HT1080 (cell line): ENCODE data around the gene DLGAP4. TPM values are rescaled to one million over a fixed set of nuclear protein-coding genes. Genes with fewer than 3 reads are reported as not detected.
"Not testable (repeated sequence)": the region's sequence is repeated elsewhere in the genome, so short reads cannot be mapped to it uniquely, and the experiment has no call there.

Experiments used
- DNase-seq: peaks from one replicate; pipeline ENCODE4 v3.0.0-alpha.2; 2015; ENCODE audit warnings: low read depth
- total RNA-seq: library from RNA; depleted of rRNA; stranded (reverse); fragments of >200 nt; shearing (Covaris generic); gene quantifications from 2 replicates; pipeline ENCODE4 v1.2.3, GENCODE V29; 2014

DLGAP4 gene
- total RNA-seq, 1 experiment from 2014 or later: 21.4 TPM

GRCh38 chr20:36493051-36493800 lies 187.1 kb downstream of the DLGAP4 start:
- no peak for DNase-seq

GRCh38 chr20:36493801-36494114 lies 187.6 kb downstream of the DLGAP4 start:
- peak; percentile 61 for DNase-seq

- DNase-seq: no peak
Measured at GRCh38 chr20:36496707-36497669, 190.8 kb downstream of the DLGAP4 start.

GRCh38 chr20:36497856-36498255 lies 191.7 kb downstream of the DLGAP4 start:
- no peak for DNase-seq

- DNase-seq: no peak
Measured at GRCh38 chr20:36498386-36499179, 192.4 kb downstream of the DLGAP4 start.

- no peak for DNase-seq
Measured at GRCh38 chr20:36499211-36499610, 193.1 kb downstream of the DLGAP4 start.

GRCh38 chr20:36499723-36500501 lies 193.8 kb downstream of the DLGAP4 start:
- DNase-seq: peak; percentile 49

- DNase-seq: no peak
Measured at GRCh38 chr20:36501367-36502006, 195.3 kb downstream of the DLGAP4 start.

GRCh38 chr20:36504295-36504694 lies 198.2 kb downstream of the DLGAP4 start:
- no peak for DNase-seq

- no peak for DNase-seq
Measured at GRCh38 chr20:36506253-36506652, 200.1 kb downstream of the DLGAP4 start.

GRCh38 chr20:36507746-36508145 lies 201.6 kb downstream of the DLGAP4 start:
- no peak for DNase-seq

GRCh38 chr20:36519012-36519719 lies 213.0 kb downstream of the DLGAP4 start:
- no peak for DNase-seq

- DNase-seq: no peak
Measured at GRCh38 chr20:36519944-36520343, 213.8 kb downstream of the DLGAP4 start.

- DNase-seq: no peak
Measured at GRCh38 chr20:36521526-36521925, 215.4 kb downstream of the DLGAP4 start.

- not testable (repeated sequence) for DNase-seq
Measured at GRCh38 chr20:36522412-36522811, 216.3 kb downstream of the DLGAP4 start.

GRCh38 chr20:36523341-36523740 lies 217.2 kb downstream of the DLGAP4 start:
- no peak for DNase-seq

- DNase-seq: no peak
Measured at GRCh38 chr20:36525620-36526365, 219.7 kb downstream of the DLGAP4 start.

GRCh38 chr20:36526521-36527011 lies 220.4 kb downstream of the DLGAP4 start:
- no peak for DNase-seq
